IMR-90 (cell line): Measurements from ENCODE around the gene RNF186. TPM values are rescaled to one million over a fixed set of nuclear protein-coding genes. Genes with fewer than 3 reads are reported as not detected.
A peak's percentile ranks its signal among the peaks of the same experiment; 100 is the strongest.

Experiments used
- ATAC-seq: fragments of 200-7000 bp; cut with Tn5 transposase; 2 replicates; pipeline ENCODE4 v1.9.1; 2020; ENCODE audit warnings: low read depth, mild to moderate bottlenecking, moderate library complexity
- BruUV-seq: library from RNA; stranded (reverse); fragments of 400-500 nt; replicated peaks from 2 replicates; lab custom pipeline; 2021; lab: Mats Ljungman, UMichigan
- CTCF ChIA-PET: fragments of 300-600 bp; formaldehyde crosslinking; extraction: SDS; loops from one replicate; lab custom pipeline; 2021; ENCODE audit warnings: antibody characterized with exemption; lab: Yijun Ruan, JAX
- POLR2A ChIA-PET: fragments of 300-600 bp; sonication (Branson Sonifier 250); formaldehyde crosslinking; loops from one replicate; lab custom pipeline; 2022; ENCODE audit warnings: antibody characterized with exemption; ENCODE audit not compliant: unreplicated experiment; lab: Charles Lee
- DNase-seq: peaks from one replicate; pipeline ENCODE4 v3.0.0; 2013
- H2AFZ ChIP-seq: replicated peaks from 2 replicates; pipeline ENCODE3; 2013; ENCODE audit warnings: low read length, mild to moderate bottlenecking; ENCODE audit not compliant: poor library complexity
- H2AK5ac ChIP-seq: 2 replicates; pipeline ENCODE4 v1.6.1; 2013; ENCODE audit warnings: low read depth, low read length, inconsistent platforms
- H2AK9ac ChIP-seq: replicated peaks from 2 replicates; pipeline ENCODE3; 2013; ENCODE audit warnings: mild to moderate bottlenecking, low read depth, low read length, moderate library complexity; ENCODE audit not compliant: poor library complexity
- H2BK120ac ChIP-seq: 2 replicates; pipeline ENCODE4 v1.6.1; 2013; ENCODE audit warnings: low read depth, low read length, inconsistent platforms
- H2BK15ac ChIP-seq: 3 replicates; pipeline ENCODE4 v1.6.1; 2013; ENCODE audit warnings: low read depth, low read length, inconsistent platforms
- H2BK20ac ChIP-seq: 2 replicates; pipeline ENCODE4 v1.6.1; 2013; ENCODE audit warnings: low read depth, mild to moderate bottlenecking, inconsistent platforms, low read length, moderate library complexity
- H2BK5ac ChIP-seq: 2 replicates; pipeline ENCODE4 v1.6.1; 2013; ENCODE audit warnings: mild to moderate bottlenecking, low read depth, low read length, inconsistent platforms; ENCODE audit not compliant: poor library complexity, severe bottlenecking
- H3K14ac ChIP-seq: replicated peaks from 2 replicates; pipeline ENCODE4 v1.6.1; 2013; ENCODE audit warnings: low read depth, low read length, inconsistent platforms
- H3K18ac ChIP-seq: 2 replicates; pipeline ENCODE4 v1.6.1; 2013; ENCODE audit warnings: low read depth, low read length, control low read depth
- H3K23ac ChIP-seq: 2 replicates; pipeline ENCODE4 v1.6.1; 2013; ENCODE audit warnings: low read depth, low read length, inconsistent platforms
- H3K27ac ChIP-seq: 2 replicates; pipeline ENCODE4 v1.5.1; 2013; ENCODE audit warnings: mild to moderate bottlenecking, control low read depth, low read length; ENCODE audit not compliant: insufficient read depth
- H3K27me3 ChIP-seq: 2 replicates; pipeline ENCODE4 v1.6.1; 2013; ENCODE audit warnings: low read length; ENCODE audit not compliant: control insufficient read depth, insufficient read depth
- H3K36me3 ChIP-seq: 2 replicates; pipeline ENCODE4 v1.6.1; 2013; ENCODE audit warnings: low read length, mixed read lengths; ENCODE audit not compliant: control insufficient read depth, insufficient read depth
- H3K4ac ChIP-seq: 2 replicates; pipeline ENCODE4 v1.6.1; 2013; ENCODE audit warnings: low read depth, low read length, inconsistent platforms
- H3K4me1 ChIP-seq: 2 replicates; pipeline ENCODE4 v1.6.1; 2013; ENCODE audit warnings: low read length, mixed read lengths; ENCODE audit not compliant: control insufficient read depth, insufficient read depth
- H3K4me2 ChIP-seq: 2 replicates; pipeline ENCODE4 v1.6.1; 2013; ENCODE audit warnings: low read depth, mild to moderate bottlenecking, control low read depth, low read length, moderate library complexity
- H3K4me3 ChIP-seq: 2 replicates; pipeline ENCODE4 v1.5.1; 2013; ENCODE audit warnings: low read depth, mild to moderate bottlenecking, control low read depth, low read length, moderate library complexity; ENCODE audit not compliant: insufficient read depth
- H3K56ac ChIP-seq: 2 replicates; pipeline ENCODE4 v1.6.1; 2013; ENCODE audit warnings: low read length, inconsistent platforms; ENCODE audit not compliant: insufficient read depth; ENCODE audit errors: extremely low read depth
- H3K79me1 ChIP-seq, 2 experiments: 2 replicates each; pipeline ENCODE4 v1.6.1; 2013; ENCODE audit warnings: low read length in 2 of 2, inconsistent platforms in 1 of 2, low read depth in 1 of 2
- H3K9ac ChIP-seq: 2 replicates; pipeline ENCODE4 v1.6.1; 2013; ENCODE audit warnings: low read depth, low read length, control low read depth
- H3K9me1 ChIP-seq: 2 replicates; pipeline ENCODE4 v1.6.1; 2013; ENCODE audit warnings: low read length, inconsistent platforms; ENCODE audit not compliant: insufficient read depth
- H3K9me3 ChIP-seq: 2 replicates; pipeline ENCODE4 v1.6.1; 2013; ENCODE audit warnings: low read length; ENCODE audit not compliant: control insufficient read depth, insufficient read depth
- H4K20me1 ChIP-seq: 2 replicates; pipeline ENCODE4 v1.6.1; 2013; ENCODE audit warnings: low read length, inconsistent platforms; ENCODE audit not compliant: insufficient read depth
- H4K5ac ChIP-seq: 2 replicates; pipeline ENCODE4 v1.6.1; 2013; ENCODE audit warnings: mild to moderate bottlenecking, low read depth, low read length, control low read depth
- H4K8ac ChIP-seq, 2 experiments: 2 replicates each; pipeline ENCODE4 v1.6.1; 2013; ENCODE audit warnings: low read depth in 2 of 2, low read length in 2 of 2, control low read depth in 1 of 2, inconsistent platforms in 1 of 2
- H4K91ac ChIP-seq: 2 replicates; pipeline ENCODE4 v1.6.1; 2013; ENCODE audit warnings: low read depth, low read length, inconsistent platforms; ENCODE audit not compliant: insufficient read depth
- BHLHE40 ChIP-seq: fragments of 150-350 bp; IDR thresholded peaks from 2 replicates; pipeline ENCODE4 v1.6.1; 2016; ENCODE audit warnings: mild to moderate bottlenecking, low read depth, low read length
- CEBPB ChIP-seq: IDR thresholded peaks from 2 replicates; pipeline ENCODE4 v1.6.1; 2012; ENCODE audit warnings: low read depth, low read length, improper control_type of control experiment
- CHD1 ChIP-seq: IDR thresholded peaks from 2 replicates; pipeline ENCODE4 v1.6.1; 2012; ENCODE audit warnings: low read depth, low read length, improper control_type of control experiment
- FOS ChIP-seq: fragments of 150-350 bp; IDR thresholded peaks from 2 replicates; pipeline ENCODE4 v1.6.1; 2016; ENCODE audit warnings: low read depth, low read length
- MAZ ChIP-seq: IDR thresholded peaks from 2 replicates; pipeline ENCODE4 v1.6.1; 2012; ENCODE audit warnings: low read depth, mild to moderate bottlenecking, low read length, improper control_type of control experiment, moderate library complexity, borderline replicate concordance
- MXI1 ChIP-seq: IDR thresholded peaks from 2 replicates; pipeline ENCODE4 v1.6.1; 2012; ENCODE audit warnings: low read depth, mild to moderate bottlenecking, low read length, moderate library complexity, borderline replicate concordance
- NFE2L2 ChIP-seq: fragments of 150-350 bp; IDR thresholded peaks from 2 replicates; pipeline ENCODE4 v1.6.1; 2016; ENCODE audit warnings: low read depth, mild to moderate bottlenecking, low read length
- POLR2A ChIP-seq: IDR thresholded peaks from 2 replicates; pipeline ENCODE4 v1.6.1; 2012; ENCODE audit warnings: mild to moderate bottlenecking, low read depth, low read length
- RFX5 ChIP-seq: IDR thresholded peaks from 2 replicates; pipeline ENCODE4 v1.8.0; 2012; ENCODE audit warnings: low read depth, mild to moderate bottlenecking, low read length, moderate library complexity
- SMC3 ChIP-seq: fragments of 150-350 bp; IDR thresholded peaks from 2 replicates; pipeline ENCODE4 v1.6.1; 2016; ENCODE audit warnings: low read depth, mild to moderate bottlenecking, antibody characterized with exemption, low read length, moderate library complexity
- WGBS, 2 experiments: methylation state at CpG; one replicate each; pipeline versions ENCODE4 v1.1.5 to v1.1.7; 2013; ENCODE audit warnings: missing lambda C conversion rate in 2 of 2; ENCODE audit not compliant: insufficient read length in 1 of 2; ENCODE audit errors: extremely low coverage in 2 of 2; 5-methylcytosine and 5-hydroxymethylcytosine counted together
- dilution Hi-C: fragments of 300-500 bp; cut with HindIII; formaldehyde crosslinking; loops from one replicate; pipeline ENCODE4 v1.14.3; 2018; ENCODE audit warnings: low sequenced_read_pairs; ENCODE audit not compliant: unreplicated experiment
- in situ Hi-C: fragments of 300-500 bp; cut with MboI; formaldehyde crosslinking; loops from 3 replicates; pipeline ENCODE4 v1.14.3; 2019; ENCODE audit warnings: low sequenced_read_pairs, inconsistent platforms, mixed read lengths
- intact Hi-C: fragments of 100-400 bp; cut with micrococcal nuclease; formaldehyde crosslinking; loops from 2 replicates; pipeline ENCODE4 v1.10.0; 2022
- polyA plus RNA-seq, 3 experiments: library from polyadenylated mRNA; depleted of rRNA; stranded (reverse); fragments of >200 nt; gene quantifications; 2 replicates each; pipeline ENCODE4 v1.2.3, GENCODE V29; 2012; ENCODE audit warnings: low replicate concordance in 1 of 3
- total RNA-seq: library from RNA; depleted of rRNA; stranded (reverse); fragments of >200 nt; gene quantifications from 2 replicates; pipeline ENCODE4 v1.2.3, GENCODE V29; 2012
- TF ChIP-seq, protein P1 (sequence below): conservative IDR thresholded peaks from 2 replicates; pipeline ENCODE4 v1.5.1; 2012; ENCODE audit warnings: mild to moderate bottlenecking, low read depth, low read length, improper control_type of control experiment
- TF ChIP-seq, protein P2 (sequence below): fragments of 150-350 bp; IDR thresholded peaks from 2 replicates; pipeline ENCODE4 v1.6.1; 2017; ENCODE audit warnings: mild to moderate bottlenecking, antibody characterized with exemption, low read length, low read depth

RNF186 gene
- total and polyA plus RNA-seq, 2 of the 4 experiments (the other 2 are of a cell fraction) = not detected

DNA sequence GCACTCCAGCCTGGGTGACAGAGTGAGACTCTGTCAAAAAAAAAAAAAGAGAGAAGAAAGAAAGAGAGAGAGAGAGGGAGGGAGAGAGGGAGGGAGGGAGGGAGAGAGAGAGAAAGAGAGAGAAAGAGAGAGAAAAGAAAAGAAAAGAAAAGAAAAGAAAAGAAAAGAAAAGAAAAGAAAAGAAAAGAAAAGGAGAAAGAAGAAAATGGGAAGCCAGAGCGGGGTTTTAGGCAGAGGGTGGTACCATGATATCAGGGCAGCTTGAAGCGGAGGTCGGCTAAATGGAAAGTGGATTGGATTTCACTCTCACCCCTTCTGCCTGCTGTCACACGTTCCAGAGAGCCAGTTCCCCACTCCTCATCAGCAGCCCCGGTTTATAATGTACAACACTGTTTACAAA lies 17.3 kb downstream of the RNF186 start:
- WGBS, 2 experiments = no CpG with 5 or more reads among the region's 5 CpGs
- dilution Hi-C loops (no loop called here), intact Hi-C loops (no loop called here), in situ Hi-C loops (no loop called here)
- Histone ChIP-seq H4K8ac (no peak overlapping the region), H3K18ac (no peak overlapping the region), H3K9ac (no peak overlapping the region), H3K56ac (no peak overlapping the region), H3K4me2 (no peak overlapping the region), H2AK5ac (peak overlapping the region; percentile 2), H3K9me1 (peaks cover 20% of the 10 kb centered on the region; the same call in 1 of the 2 replicates), H2BK20ac (no peak overlapping the region), H2BK15ac (no peak overlapping the region), H2BK5ac (no peak overlapping the region), H3K9me3 (no peaks in the 10 kb centered on the region), H2BK120ac (no peak overlapping the region), H3K4me3 (no peak overlapping the region), H2AK9ac (no peak overlapping the region), H4K5ac (no peak overlapping the region; the same call in 1 of the 2 replicates), H4K20me1 (no peaks in the 10 kb centered on the region), H3K79me1 (peaks cover 16 to 21% of the 10 kb centered on the region in 2 experiments; a peak in 3 of 4 replicates), H3K27ac (no peak overlapping the region), H2AFZ (no peak overlapping the region), H3K4ac (no peak overlapping the region), H4K91ac (no peak overlapping the region), H3K4me1 (peaks cover 9% of the 10 kb centered on the region), H3K27me3 (no peaks in the 10 kb centered on the region), H3K36me3 (peaks cover 4% of the 10 kb centered on the region; the same call in 1 of the 2 replicates), H3K23ac (no peak overlapping the region), H3K14ac (no peak overlapping the region)
- BruUV-seq = no TSS peak
- TF ChIP-seq CEBPB (no peak), CHD1 (no peak), SMC3 (no peak), FOS (no peak), MXI1 (no peak), NFE2L2 (no peak), POLR2A (no peak), BHLHE40 (no peak), RFX5 (no peak), MAZ (no peak)
- TF ChIP-seq, protein P1, sequence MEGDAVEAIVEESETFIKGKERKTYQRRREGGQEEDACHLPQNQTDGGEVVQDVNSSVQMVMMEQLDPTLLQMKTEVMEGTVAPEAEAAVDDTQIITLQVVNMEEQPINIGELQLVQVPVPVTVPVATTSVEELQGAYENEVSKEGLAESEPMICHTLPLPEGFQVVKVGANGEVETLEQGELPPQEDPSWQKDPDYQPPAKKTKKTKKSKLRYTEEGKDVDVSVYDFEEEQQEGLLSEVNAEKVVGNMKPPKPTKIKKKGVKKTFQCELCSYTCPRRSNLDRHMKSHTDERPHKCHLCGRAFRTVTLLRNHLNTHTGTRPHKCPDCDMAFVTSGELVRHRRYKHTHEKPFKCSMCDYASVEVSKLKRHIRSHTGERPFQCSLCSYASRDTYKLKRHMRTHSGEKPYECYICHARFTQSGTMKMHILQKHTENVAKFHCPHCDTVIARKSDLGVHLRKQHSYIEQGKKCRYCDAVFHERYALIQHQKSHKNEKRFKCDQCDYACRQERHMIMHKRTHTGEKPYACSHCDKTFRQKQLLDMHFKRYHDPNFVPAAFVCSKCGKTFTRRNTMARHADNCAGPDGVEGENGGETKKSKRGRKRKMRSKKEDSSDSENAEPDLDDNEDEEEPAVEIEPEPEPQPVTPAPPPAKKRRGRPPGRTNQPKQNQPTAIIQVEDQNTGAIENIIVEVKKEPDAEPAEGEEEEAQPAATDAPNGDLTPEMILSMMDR = no peak
- TF ChIP-seq, protein P2, sequence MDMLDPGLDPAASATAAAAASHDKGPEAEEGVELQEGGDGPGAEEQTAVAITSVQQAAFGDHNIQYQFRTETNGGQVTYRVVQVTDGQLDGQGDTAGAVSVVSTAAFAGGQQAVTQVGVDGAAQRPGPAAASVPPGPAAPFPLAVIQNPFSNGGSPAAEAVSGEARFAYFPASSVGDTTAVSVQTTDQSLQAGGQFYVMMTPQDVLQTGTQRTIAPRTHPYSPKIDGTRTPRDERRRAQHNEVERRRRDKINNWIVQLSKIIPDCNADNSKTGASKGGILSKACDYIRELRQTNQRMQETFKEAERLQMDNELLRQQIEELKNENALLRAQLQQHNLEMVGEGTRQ = no peak
- DNase-seq (no peak), ATAC-seq (no peak)
- POLR2A ChIA-PET = no interaction called here
- CTCF ChIA-PET = no interaction called here
